ENCODE results near the gene LARP6.

LARP6 gene

DNA sequence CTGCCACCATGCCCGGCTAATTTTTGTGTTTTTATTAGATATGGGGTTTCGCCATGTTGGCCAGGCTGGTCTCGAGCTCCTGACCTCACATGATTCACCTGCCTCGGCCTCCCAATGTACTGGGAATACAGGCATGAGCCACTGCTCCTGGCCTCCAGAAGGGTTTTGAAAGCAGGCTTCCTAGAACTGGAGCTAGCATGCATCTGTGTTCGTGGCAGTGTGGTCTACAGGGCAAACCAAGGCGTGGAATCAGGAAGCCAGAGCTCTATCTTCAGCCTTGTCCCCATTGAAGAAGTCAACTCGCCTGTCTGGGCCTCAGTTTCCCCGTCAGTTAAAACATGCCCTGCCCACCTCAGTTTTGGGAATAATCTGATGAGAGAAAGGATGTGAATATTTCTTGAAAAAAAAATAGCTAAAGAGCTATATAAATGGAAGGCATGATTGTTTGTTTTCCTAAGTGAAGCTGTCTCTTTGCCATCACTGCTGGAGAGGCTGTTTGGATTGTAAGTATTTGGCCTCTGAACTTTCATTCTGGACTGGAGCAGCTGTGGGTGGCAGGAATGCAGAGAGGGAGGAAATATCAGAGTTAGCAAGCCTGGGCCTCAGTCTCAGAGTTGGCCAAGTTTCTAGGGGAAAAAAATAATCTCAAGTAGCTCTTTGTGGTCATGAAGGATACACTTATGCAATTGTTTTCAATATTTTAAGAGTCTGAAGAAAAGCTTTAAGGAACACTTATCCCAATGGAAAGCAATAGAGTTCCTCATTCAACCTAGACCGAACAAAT lies 54.1 kb downstream of the LARP6 start:
- H3K9me3 Mint-ChIP-seq = no peaks in the 10 kb centered on the region
- no peaks in the 10 kb centered on the region for H3K4me1 Mint-ChIP-seq (ENCODE audit: low read depth)
- no peaks in the 10 kb centered on the region for H3K36me3 Mint-ChIP-seq (ENCODE audit: low read depth)
- no peaks in the 10 kb centered on the region for H3K27me3 Mint-ChIP-seq
- no peak for DNase-seq
- no peak overlapping the region for H3K27ac Mint-ChIP-seq
- H3K4me3 Mint-ChIP-seq = no peak overlapping the region

GRCh38 chr15:70797464-70797863 lies 56.5 kb downstream of the LARP6 start:
- Mint-ChIP-seq H3K9me3 (no peaks in the 10 kb centered on the region), H3K27me3 (no peaks in the 10 kb centered on the region), H3K4me1 (ENCODE audit: low read depth) (no peaks in the 10 kb centered on the region), H3K36me3 (ENCODE audit: low read depth) (no peaks in the 10 kb centered on the region), H3K4me3 (no peak overlapping the region), H3K27ac (no peak overlapping the region)
- no peak for DNase-seq

- no peak for DNase-seq
- Mint-ChIP-seq H3K27ac (no peak overlapping the region), H3K4me1 (ENCODE audit: low read depth) (no peaks in the 10 kb centered on the region), H3K27me3 (no peaks in the 10 kb centered on the region), H3K4me3 (no peak overlapping the region), H3K36me3 (ENCODE audit: low read depth) (no peaks in the 10 kb centered on the region), H3K9me3 (no peaks in the 10 kb centered on the region)
Measured at GRCh38 chr15:70796516-70797310, 57.2 kb downstream of the LARP6 start.

GRCh38 chr15:70795311-70795665 lies 58.7 kb downstream of the LARP6 start:
- Mint-ChIP-seq H3K4me3 (no peak overlapping the region), H3K27me3 (no peaks in the 10 kb centered on the region), H3K27ac (no peak overlapping the region), H3K4me1 (ENCODE audit: low read depth) (no peaks in the 10 kb centered on the region), H3K36me3 (ENCODE audit: low read depth) (no peaks in the 10 kb centered on the region), H3K9me3 (no peaks in the 10 kb centered on the region)
- no peak for DNase-seq

DNA sequence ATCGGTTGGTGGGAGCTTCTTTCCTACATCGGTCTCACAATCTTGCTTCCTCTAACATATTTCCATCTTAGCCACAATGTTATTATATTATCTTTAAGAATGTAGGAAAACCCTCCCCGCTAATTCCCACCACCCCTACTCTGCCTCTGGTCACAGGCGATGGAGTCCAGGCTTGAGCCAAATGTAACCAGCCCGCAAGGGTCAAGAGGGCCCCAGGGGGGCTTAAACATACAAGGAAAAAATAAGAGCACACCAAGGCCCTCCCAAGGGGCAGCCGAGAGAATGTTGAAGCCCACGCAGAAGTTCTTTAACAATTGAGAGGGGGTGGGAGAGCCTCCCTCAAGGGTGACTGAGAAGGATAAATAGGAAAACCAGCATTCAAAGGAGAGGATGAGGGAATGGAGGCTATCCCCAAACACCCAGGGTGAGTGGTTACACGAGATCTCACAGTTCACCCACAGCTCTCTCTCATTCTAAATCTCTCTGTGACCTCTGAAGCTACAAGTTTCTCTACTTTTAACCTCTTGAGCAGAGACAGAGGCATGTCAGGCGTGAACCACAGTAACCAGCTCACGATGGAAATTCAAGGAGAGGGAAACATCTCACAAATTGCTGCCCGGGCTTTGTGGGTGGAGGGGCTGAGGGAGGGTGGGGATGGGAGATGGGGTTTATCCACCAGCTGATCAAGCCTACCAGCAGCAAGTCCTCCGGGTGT lies 59.2 kb downstream of the LARP6 start:
- no peak for DNase-seq
- Mint-ChIP-seq H3K4me3 (no peak overlapping the region), H3K9me3 (no peaks in the 10 kb centered on the region), H3K36me3 (ENCODE audit: low read depth) (no peaks in the 10 kb centered on the region), H3K27me3 (peaks cover 2% of the 10 kb centered on the region), H3K4me1 (ENCODE audit: low read depth) (no peaks in the 10 kb centered on the region), H3K27ac (no peak overlapping the region)

DNA sequence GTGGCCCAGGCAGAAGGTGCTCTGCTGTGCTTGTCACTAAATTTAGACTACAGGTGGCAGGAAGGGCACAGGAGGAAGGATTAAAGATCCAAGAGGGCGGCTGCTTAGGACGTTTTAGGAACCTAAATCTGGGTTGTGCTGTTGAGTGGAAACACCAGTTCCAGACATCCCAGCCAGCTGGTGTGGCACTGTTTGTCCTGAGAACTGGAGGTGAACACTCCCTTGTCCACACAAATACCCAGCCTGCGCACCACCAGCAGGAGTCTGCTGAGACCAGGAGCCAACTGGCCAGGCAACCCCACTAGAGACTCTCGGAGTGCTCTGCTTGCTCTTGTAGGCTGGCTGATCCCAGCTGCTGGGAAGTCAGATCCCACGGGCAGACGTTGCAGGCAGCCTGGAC lies 60.3 kb downstream of the LARP6 start:
- H3K9me3 Mint-ChIP-seq = no peaks in the 10 kb centered on the region
- no peak overlapping the region for H3K27ac Mint-ChIP-seq
- H3K27me3 Mint-ChIP-seq = peaks cover 2% of the 10 kb centered on the region
- H3K4me3 Mint-ChIP-seq = no peak overlapping the region
- no peaks in the 10 kb centered on the region for H3K4me1 Mint-ChIP-seq (ENCODE audit: low read depth)
- no peaks in the 10 kb centered on the region for H3K36me3 Mint-ChIP-seq (ENCODE audit: low read depth)
- no peak for DNase-seq

DNA sequence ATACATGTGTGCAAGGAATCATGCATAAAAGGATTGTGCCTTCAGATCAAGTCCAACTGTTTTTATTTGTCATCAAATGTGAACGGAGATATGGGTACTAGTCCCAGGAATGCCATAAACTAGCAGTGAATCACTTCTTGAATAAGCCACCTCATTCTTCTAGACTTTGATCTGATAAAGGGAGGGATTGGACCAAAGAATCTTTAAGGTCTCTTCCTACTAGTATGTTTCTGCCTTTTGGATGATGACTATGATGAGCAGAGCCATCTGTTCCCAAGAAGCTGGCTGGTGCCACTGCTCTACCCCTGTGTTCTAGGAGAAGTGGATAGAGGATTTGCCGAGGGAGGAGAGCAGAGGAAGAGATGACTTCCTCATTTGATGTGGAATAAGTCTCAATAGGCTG lies 61.8 kb downstream of the LARP6 start:
- DNase-seq = no peak
- Mint-ChIP-seq H3K36me3 (ENCODE audit: low read depth) (no peaks in the 10 kb centered on the region), H3K9me3 (no peaks in the 10 kb centered on the region), H3K4me1 (ENCODE audit: low read depth) (no peaks in the 10 kb centered on the region), H3K27ac (no peak overlapping the region), H3K4me3 (no peak overlapping the region), H3K27me3 (peaks cover 6% of the 10 kb centered on the region)

- no peak overlapping the region for H3K27ac Mint-ChIP-seq
- no peaks in the 10 kb centered on the region for H3K9me3 Mint-ChIP-seq
- no peak for DNase-seq
- H3K36me3 Mint-ChIP-seq (ENCODE audit: low read depth) = no peaks in the 10 kb centered on the region
- H3K4me1 Mint-ChIP-seq (ENCODE audit: low read depth) = no peaks in the 10 kb centered on the region
- H3K27me3 Mint-ChIP-seq = peaks cover 9% of the 10 kb centered on the region
- no peak overlapping the region for H3K4me3 Mint-ChIP-seq
Measured at GRCh38 chr15:70791259-70791658, 62.7 kb downstream of the LARP6 start.

- Mint-ChIP-seq H3K27me3 (peaks cover 13% of the 10 kb centered on the region), H3K27ac (no peak overlapping the region), H3K4me3 (no peak overlapping the region), H3K36me3 (ENCODE audit: low read depth) (no peaks in the 10 kb centered on the region), H3K4me1 (ENCODE audit: low read depth) (no peaks in the 10 kb centered on the region), H3K9me3 (no peaks in the 10 kb centered on the region)
- no peak for DNase-seq
Measured at GRCh38 chr15:70789213-70789612, 64.7 kb downstream of the LARP6 start.

DNA sequence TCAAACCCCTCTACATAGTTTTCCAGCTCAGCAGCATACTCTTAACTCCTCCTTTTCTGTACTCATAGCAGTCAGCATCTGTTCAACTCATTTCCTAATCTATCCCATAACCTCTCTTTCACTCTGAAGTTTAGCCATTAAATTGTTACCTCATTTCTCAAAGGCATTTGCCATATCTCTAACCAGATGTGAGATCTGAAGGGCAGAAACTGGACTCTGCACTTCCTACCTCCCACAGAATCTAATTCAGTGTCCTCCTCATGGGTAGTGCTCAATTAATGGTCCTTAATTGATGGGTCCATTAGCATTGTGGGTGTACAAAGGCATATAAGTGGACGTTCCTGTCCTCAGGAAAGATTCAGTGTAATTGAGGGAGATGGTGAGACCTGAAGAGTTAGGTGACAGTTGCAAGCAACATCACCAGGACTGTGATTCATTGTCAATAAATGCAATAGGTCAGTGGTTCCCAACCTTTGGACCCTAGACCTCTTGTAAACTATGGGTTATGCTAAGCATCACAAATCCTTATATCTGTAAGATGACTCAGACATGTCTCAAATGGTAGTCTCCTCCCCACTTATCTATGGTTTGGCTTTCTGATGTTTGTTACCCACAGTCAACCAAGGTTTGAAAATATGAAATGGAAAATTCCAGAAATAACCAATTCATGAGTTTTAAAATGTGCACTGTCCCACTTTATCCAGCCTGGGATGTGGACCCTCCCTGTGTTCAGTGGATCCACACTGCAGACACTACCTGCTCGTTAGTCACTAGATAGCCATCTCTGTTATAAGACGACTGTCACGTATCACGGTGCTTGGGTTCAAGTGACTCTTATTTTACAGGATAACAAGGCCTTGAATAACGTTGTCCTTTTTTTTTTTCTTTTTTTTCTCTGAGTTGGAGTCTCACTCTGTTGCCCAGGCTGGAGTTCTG lies 65.6 kb downstream of the LARP6 start:
- Mint-ChIP-seq H3K4me3 (no peak overlapping the region), H3K36me3 (ENCODE audit: low read depth) (no peaks in the 10 kb centered on the region), H3K27me3 (peaks cover 13% of the 10 kb centered on the region), H3K4me1 (ENCODE audit: low read depth) (no peaks in the 10 kb centered on the region), H3K27ac (no peak overlapping the region), H3K9me3 (no peaks in the 10 kb centered on the region)
- DNase-seq = no peak

DNA sequence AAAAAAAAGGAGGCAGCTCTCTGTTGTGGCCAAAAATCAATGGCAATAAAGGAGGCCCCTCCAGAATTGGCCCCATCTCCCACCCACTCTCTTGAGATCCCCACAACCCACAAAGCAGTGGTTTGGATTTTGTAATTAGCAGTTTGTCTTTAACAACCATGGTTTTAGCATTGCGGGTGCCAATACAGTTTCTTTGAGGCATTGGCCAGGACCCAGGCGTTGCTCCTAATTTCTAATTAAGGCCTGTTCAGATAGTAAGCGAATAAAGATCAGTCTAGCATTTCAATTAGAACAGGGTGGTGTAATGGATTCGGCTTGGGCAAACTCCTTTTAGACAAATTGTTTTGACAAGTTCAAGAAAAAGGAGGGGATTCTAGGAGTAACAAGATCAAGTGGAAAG lies 67.0 kb downstream of the LARP6 start:
- no peak for DNase-seq
- Mint-ChIP-seq H3K36me3 (ENCODE audit: low read depth) (no peaks in the 10 kb centered on the region), H3K4me1 (ENCODE audit: low read depth) (no peaks in the 10 kb centered on the region), H3K9me3 (no peaks in the 10 kb centered on the region), H3K4me3 (no peak overlapping the region), H3K27ac (no peak overlapping the region), H3K27me3 (peaks cover 13% of the 10 kb centered on the region)

DNA sequence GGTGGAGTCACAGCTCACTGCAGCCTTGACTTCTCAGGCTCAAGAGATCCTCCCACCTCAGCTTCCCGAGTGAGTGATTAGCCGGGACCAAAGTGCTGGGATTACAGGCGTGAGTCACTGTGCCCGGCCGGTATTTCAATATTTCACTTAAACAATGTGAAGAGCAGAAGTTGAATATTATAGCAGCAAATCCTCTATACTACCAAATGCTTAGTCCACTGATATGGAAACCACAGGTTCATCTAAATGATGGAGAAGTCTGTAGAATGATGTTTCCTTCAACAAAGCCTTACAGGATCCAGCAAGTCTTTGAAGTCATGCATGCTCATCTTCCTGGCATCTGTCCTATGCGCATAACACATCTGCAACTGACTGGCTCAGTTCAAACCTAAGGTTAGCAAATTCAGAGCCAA lies 70.3 kb downstream of the LARP6 start:
- Mint-ChIP-seq H3K4me1 (ENCODE audit: low read depth) (no peaks in the 10 kb centered on the region), H3K9me3 (no peaks in the 10 kb centered on the region), H3K36me3 (ENCODE audit: low read depth) (no peaks in the 10 kb centered on the region), H3K4me3 (no peak overlapping the region), H3K27ac (no peak overlapping the region), H3K27me3 (peaks cover 20% of the 10 kb centered on the region)
- no peak for DNase-seq

DNA sequence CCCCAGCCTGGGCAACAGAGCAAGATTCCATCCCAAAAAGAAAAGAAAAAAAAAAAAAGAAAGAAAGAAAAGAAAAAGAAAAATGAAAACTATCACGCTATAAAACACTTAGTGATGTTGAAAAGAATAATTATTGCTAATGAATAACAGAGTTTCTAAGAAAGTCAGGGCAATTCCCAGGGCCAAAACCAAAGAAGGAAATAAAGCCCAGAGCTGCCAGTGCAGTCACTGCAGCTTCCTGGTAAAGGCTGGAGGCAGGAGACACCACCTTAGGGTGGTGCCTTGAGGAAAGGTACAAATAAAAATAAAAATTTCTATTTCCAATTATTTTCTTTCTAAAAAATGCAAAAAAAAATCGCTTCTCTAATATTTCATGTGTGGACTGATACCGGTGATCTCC lies 70.9 kb downstream of the LARP6 start:
- H3K27me3 Mint-ChIP-seq = peaks cover 20% of the 10 kb centered on the region
- H3K4me3 Mint-ChIP-seq = no peak overlapping the region
- no peak for DNase-seq
- H3K27ac Mint-ChIP-seq = no peak overlapping the region
- no peaks in the 10 kb centered on the region for H3K36me3 Mint-ChIP-seq (ENCODE audit: low read depth)
- no peaks in the 10 kb centered on the region for H3K4me1 Mint-ChIP-seq (ENCODE audit: low read depth)
- H3K9me3 Mint-ChIP-seq = no peaks in the 10 kb centered on the region

- no peak overlapping the region for H3K27ac Mint-ChIP-seq
- peaks cover 22% of the 10 kb centered on the region for H3K27me3 Mint-ChIP-seq
- H3K36me3 Mint-ChIP-seq (ENCODE audit: low read depth) = no peaks in the 10 kb centered on the region
- no peak overlapping the region for H3K4me3 Mint-ChIP-seq
- H3K4me1 Mint-ChIP-seq (ENCODE audit: low read depth) = no peaks in the 10 kb centered on the region
- no peak for DNase-seq
- H3K9me3 Mint-ChIP-seq = no peaks in the 10 kb centered on the region
Measured at GRCh38 chr15:70781236-70781635, 72.7 kb downstream of the LARP6 start.
